GM12891 (cell line): Measurements from ENCODE around the gene SNX8.

Source experiments
- DNase-seq: peaks from one replicate; pipeline ENCODE4 v3.0.0; 2011; ENCODE audit warnings: low spot score; ENCODE audit not compliant: insufficient read length
- FAIRE-seq: peaks from 2 replicates; lab custom pipeline; 2011; peaks lifted over from hg19 to GRCh38; lab: Jason Lieb, UNC
- PAX5 ChIP-seq: IDR thresholded peaks from 2 replicates; pipeline ENCODE4 v1.6.1; 2011; ENCODE audit warnings: low read length, moderate library complexity, mild to moderate bottlenecking; ENCODE audit not compliant: insufficient read depth, severe bottlenecking
- POLR2A ChIP-seq: IDR thresholded peaks from 2 replicates; pipeline ENCODE4 v1.6.1; 2011; ENCODE audit warnings: low read depth, low read length, control low read depth
- POLR2AphosphoS5 ChIP-seq: IDR thresholded peaks from 2 replicates; pipeline ENCODE4 v1.6.1; 2011; ENCODE audit warnings: low read depth, low read length, control low read depth
- POU2F2 ChIP-seq: IDR thresholded peaks from 2 replicates; pipeline ENCODE4 v1.6.1; 2011; ENCODE audit warnings: low read depth, mild to moderate bottlenecking, control low read depth, low read length, moderate library complexity
- SPI1 ChIP-seq: IDR thresholded peaks from 2 replicates; pipeline ENCODE4 v1.6.1; 2011; ENCODE audit warnings: low read depth, low read length, control low read depth
- TAF1 ChIP-seq: IDR thresholded peaks from 2 replicates; pipeline ENCODE4 v1.6.1; 2011; ENCODE audit warnings: low read depth, low read length, control low read depth

SNX8 gene

GRCh38 chr7:2209961-2210323 is 104.3 kb downstream of the SNX8 start:
- DNase-seq (no peak), FAIRE-seq (no peak)
- no peak for TF ChIP-seq POLR2A
- no peak for TF ChIP-seq PAX5
- no peak for TF ChIP-seq POU2F2
- no peak for TF ChIP-seq SPI1
- TF ChIP-seq POLR2AphosphoS5 = no peak
- TF ChIP-seq TAF1 = no peak

GRCh38 chr7:2209146-2209960 is 104.9 kb downstream of the SNX8 start:
- TF ChIP-seq SPI1 (no peak), POLR2AphosphoS5 (peak; percentile 30; the same call in 1 of the 2 replicates), POU2F2 (peak; percentile 51; the same call in 1 of the 2 replicates), TAF1 (no peak)
- DNase-seq (peak; percentile 85), FAIRE-seq (peak; percentile 69)

GRCh38 chr7:2208712-2209111 is 105.5 kb downstream of the SNX8 start:
- no peak for DNase-seq

GRCh38 chr7:2205036-2205780 is 109.0 kb downstream of the SNX8 start:
- DNase-seq (no peak), FAIRE-seq (no peak)
- no peak for TF ChIP-seq POLR2A

More at GRCh38 chr7:2208712-2209111, 105.5 kb downstream of the SNX8 start:
- no peak for FAIRE-seq
- TF ChIP-seq SPI1 (no peak), PAX5 (no peak), POLR2A (no peak)

GRCh38 chr7:2204446-2204845 is 109.8 kb downstream of the SNX8 start:
- no peak for DNase-seq
- TF ChIP-seq POLR2AphosphoS5 (no peak), POLR2A (no peak), SPI1 (no peak), PAX5 (no peak), POU2F2 (no peak), TAF1 (no peak)
- FAIRE-seq = no peak

GRCh38 chr7:2203766-2204300 is 110.4 kb downstream of the SNX8 start:
- DNase-seq (peak; percentile 8), FAIRE-seq (peak; percentile 84)
- TF ChIP-seq POLR2AphosphoS5 (no peak), PAX5 (no peak), POU2F2 (peak; percentile 64; the same call in 1 of the 2 replicates), POLR2A (no peak)

GRCh38 chr7:2202901-2203765 is 111.1 kb downstream of the SNX8 start:
- DNase-seq = no peak
- FAIRE-seq = no peak
- TF ChIP-seq TAF1 (no peak), SPI1 (no peak), POLR2AphosphoS5 (no peak), POU2F2 (no peak), POLR2A (no peak), PAX5 (no peak)

GRCh38 chr7:2202361-2202761 is 111.9 kb downstream of the SNX8 start:
- no peak for FAIRE-seq
- DNase-seq = no peak
- no peak for TF ChIP-seq SPI1
